Mucosa of rectum (tissue), 2 donors: ENCODE results near the gene DET1.
"Not testable (repeated sequence)": the region's sequence is repeated elsewhere in the genome, so short reads cannot be mapped to it uniquely, and the experiment has no call there.

Experiments
- H3K27ac ChIP-seq, 2 donors: one replicate each; pipeline ENCODE4 v1.7.0; 2013; ENCODE audit warnings: inconsistent platforms in 2 of 2, low read depth in 2 of 2, low read length in 2 of 2
- H3K27me3 ChIP-seq, 2 donors: one replicate each; pipeline ENCODE4 v1.7.0; 2013; ENCODE audit warnings: low read length in 2 of 2; ENCODE audit not compliant: control insufficient read depth in 2 of 2, insufficient read depth in 2 of 2
- H3K36me3 ChIP-seq, 2 donors: one replicate each; pipeline ENCODE4 v1.7.0; 2013; ENCODE audit warnings: low read length in 2 of 2; ENCODE audit not compliant: control insufficient read depth in 2 of 2, insufficient read depth in 2 of 2
- H3K4me1 ChIP-seq, 2 donors: one replicate each; pipeline ENCODE4 v1.7.0; 2013; ENCODE audit warnings: low read length in 2 of 2, mild to moderate bottlenecking in 1 of 2; ENCODE audit not compliant: control insufficient read depth in 2 of 2, insufficient read depth in 2 of 2
- H3K4me3 ChIP-seq, 2 donors: one replicate each; pipeline ENCODE4 v1.7.0; 2013; ENCODE audit warnings: low read length in 2 of 2
- H3K9ac ChIP-seq, 2 donors: one replicate each; pipeline ENCODE4 v1.7.0; 2013; ENCODE audit warnings: low read length in 2 of 2, low read depth in 1 of 2, mild to moderate bottlenecking in 1 of 2
- H3K9me3 ChIP-seq, 2 donors: one replicate each; pipeline ENCODE4 v1.7.0; 2013; ENCODE audit warnings: low read length in 2 of 2; ENCODE audit not compliant: control insufficient read depth in 2 of 2
- donor health status: healthy.
- donor health status: Normal muscosa, but diverticular disease.

Gene DET1

GRCh38 chr15:88525418-88525817, 21.1 kb downstream of the DET1 start:
- no peak overlapping the region for H3K27ac ChIP-seq
- no peaks in the 10 kb centered on the region for H3K9me3 ChIP-seq
- H3K4me3 ChIP-seq = no peak overlapping the region
- no peak overlapping the region for H3K9ac ChIP-seq
- no peaks in the 10 kb centered on the region for H3K27me3 ChIP-seq
- H3K36me3 ChIP-seq = peaks cover 9 to 18% of the 10 kb centered on the region in 2 donors
- no peaks in the 10 kb centered on the region for H3K4me1 ChIP-seq

- not testable (repeated sequence) for H3K4me3 ChIP-seq, H3K9me3 ChIP-seq, H3K9ac ChIP-seq, H3K27me3 ChIP-seq, H3K27ac ChIP-seq, H3K4me1 ChIP-seq
- peaks cover 5 to 14% of the 10 kb centered on the region in 2 donors for H3K36me3 ChIP-seq
These were observed 22.4 kb downstream of the DET1 start for GRCh38 chr15:88524094-88524493.

GRCh38 chr15:88518903-88519302, 27.6 kb downstream of the DET1 start:
- Histone ChIP-seq H3K27ac (no peak overlapping the region), H3K4me1 (no peaks in the 10 kb centered on the region), H3K9ac (no peak overlapping the region), H3K9me3 (no peaks in the 10 kb centered on the region), H3K4me3 (no peak overlapping the region), H3K27me3 (no peaks in the 10 kb centered on the region), H3K36me3 (peaks cover 3 to 4% of the 10 kb centered on the region in 2 donors)

DNA sequence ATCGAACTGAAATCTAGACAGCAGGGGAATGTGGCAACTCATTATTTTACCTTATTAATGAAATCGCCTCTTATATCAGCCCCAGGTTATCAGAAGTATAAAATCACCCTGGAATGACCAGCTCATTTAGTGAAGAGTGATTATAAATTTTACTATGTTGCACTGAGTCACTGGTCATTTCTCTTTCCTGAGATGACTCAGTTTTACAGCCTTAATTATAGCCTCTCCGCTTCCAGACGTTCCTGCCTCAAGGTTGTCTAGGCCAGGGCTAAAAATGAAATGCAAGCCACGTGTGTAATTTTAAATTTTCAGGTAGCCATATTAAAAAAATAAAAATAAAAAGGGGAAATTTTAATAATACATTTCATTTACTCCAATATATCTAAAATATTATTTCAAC, 33.3 kb downstream of the DET1 start:
- peaks cover 0 to 5% of the 10 kb centered on the region in 2 donors for H3K4me1 ChIP-seq
- H3K36me3 ChIP-seq = peaks cover 15 to 24% of the 10 kb centered on the region in 2 donors

GRCh38 chr15:88512601-88513000, 33.9 kb downstream of the DET1 start:
- Histone ChIP-seq H3K36me3 (peaks cover 18 to 24% of the 10 kb centered on the region in 2 donors), H3K4me3 (no peak overlapping the region), H3K27me3 (no peaks in the 10 kb centered on the region)

More for the DNA sequence above, 33.3 kb downstream of the DET1 start:
- H3K27me3 ChIP-seq = no peaks in the 10 kb centered on the region
- no peak overlapping the region for H3K27ac ChIP-seq
- H3K4me3 ChIP-seq = no peak overlapping the region
- H3K9me3 ChIP-seq = no peaks in the 10 kb centered on the region
- H3K9ac ChIP-seq = no peak overlapping the region

GRCh38 chr15:88512078-88512477, 34.4 kb downstream of the DET1 start:
- H3K27me3 ChIP-seq = no peaks in the 10 kb centered on the region

More at GRCh38 chr15:88512601-88513000, 33.9 kb downstream of the DET1 start:
- Histone ChIP-seq H3K9me3 (no peaks in the 10 kb centered on the region), H3K27ac (no peak overlapping the region), H3K4me1 (peaks cover 0 to 5% of the 10 kb centered on the region in 2 donors), H3K9ac (no peak overlapping the region)

GRCh38 chr15:88511161-88511560, 35.3 kb downstream of the DET1 start:
- peaks cover 0 to 5% of the 10 kb centered on the region in 2 donors for H3K4me1 ChIP-seq
- H3K36me3 ChIP-seq = peaks cover 23 to 24% of the 10 kb centered on the region in 2 donors
- H3K27ac ChIP-seq = no peak overlapping the region
- H3K27me3 ChIP-seq = no peaks in the 10 kb centered on the region
- no peak overlapping the region for H3K9ac ChIP-seq
- H3K9me3 ChIP-seq = no peaks in the 10 kb centered on the region
- no peak overlapping the region for H3K4me3 ChIP-seq

More at GRCh38 chr15:88512078-88512477, 34.4 kb downstream of the DET1 start:
- H3K4me3 ChIP-seq = no peak overlapping the region
- no peaks in the 10 kb centered on the region for H3K9me3 ChIP-seq
- H3K9ac ChIP-seq = no peak overlapping the region
- peaks cover 0 to 5% of the 10 kb centered on the region in 2 donors for H3K4me1 ChIP-seq
- no peak overlapping the region for H3K27ac ChIP-seq
- H3K36me3 ChIP-seq = peaks cover 21 to 24% of the 10 kb centered on the region in 2 donors

DNA sequence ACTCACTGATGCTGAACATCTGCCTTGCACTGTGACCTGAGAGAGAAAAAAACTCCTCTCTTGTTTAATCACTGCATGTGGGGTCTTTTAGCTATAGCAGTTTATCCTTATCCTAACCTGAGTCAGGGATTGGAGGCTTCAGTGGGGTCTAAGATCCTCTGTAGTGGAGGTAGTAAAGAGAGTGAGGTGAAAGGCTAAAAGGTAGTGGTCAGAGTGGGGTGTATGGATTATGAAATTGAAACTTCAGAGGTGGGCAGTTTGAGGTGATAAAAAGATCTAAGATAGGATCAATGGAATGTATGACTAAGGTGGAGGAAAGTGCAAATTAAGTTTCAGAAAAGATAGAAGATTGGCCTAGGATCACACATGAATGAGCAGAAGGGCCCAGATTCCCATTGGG, 36.5 kb downstream of the DET1 start:
- Histone ChIP-seq H3K27ac (no peak overlapping the region), H3K4me3 (no peak overlapping the region), H3K36me3 (peaks cover 23 to 26% of the 10 kb centered on the region in 2 donors), H3K9ac (no peak overlapping the region), H3K4me1 (peaks cover 0 to 5% of the 10 kb centered on the region in 2 donors), H3K9me3 (no peaks in the 10 kb centered on the region), H3K27me3 (no peaks in the 10 kb centered on the region)

DNA sequence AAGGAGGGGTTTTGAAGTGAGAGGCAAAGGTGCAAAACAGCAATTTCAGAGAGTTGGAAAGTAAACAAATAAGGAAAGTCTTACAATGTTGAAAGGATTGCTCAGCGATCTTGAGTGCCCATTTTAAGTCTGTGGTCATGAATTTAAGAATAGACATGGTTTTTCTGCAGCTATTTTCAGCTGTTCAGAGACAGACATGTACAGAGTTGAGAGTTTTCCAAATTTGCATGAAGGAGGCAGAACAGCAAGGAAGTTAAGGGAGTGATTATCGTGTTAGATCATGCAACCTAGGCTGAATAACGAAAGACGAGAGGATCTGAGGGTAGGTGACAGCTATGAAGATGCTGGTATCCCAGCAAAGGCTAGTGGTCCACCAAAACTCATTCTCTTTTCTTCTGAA, 37.2 kb downstream of the DET1 start:
- Histone ChIP-seq H3K4me3 (no peak overlapping the region), H3K27ac (no peak overlapping the region), H3K36me3 (peaks cover 20 to 26% of the 10 kb centered on the region in 2 donors), H3K27me3 (no peaks in the 10 kb centered on the region), H3K9ac (no peak overlapping the region), H3K4me1 (peaks cover 0 to 5% of the 10 kb centered on the region in 2 donors), H3K9me3 (no peaks in the 10 kb centered on the region)

GRCh38 chr15:88506628-88507027, 39.9 kb downstream of the DET1 start:
- peaks cover 14 to 26% of the 10 kb centered on the region in 2 donors for H3K36me3 ChIP-seq
- no peaks in the 10 kb centered on the region for H3K27me3 ChIP-seq
- H3K9ac ChIP-seq = no peak overlapping the region
- no peak overlapping the region for H3K4me3 ChIP-seq
- no peaks in the 10 kb centered on the region for H3K9me3 ChIP-seq
- H3K27ac ChIP-seq = no peak overlapping the region
- no peaks in the 10 kb centered on the region for H3K4me1 ChIP-seq

DNA sequence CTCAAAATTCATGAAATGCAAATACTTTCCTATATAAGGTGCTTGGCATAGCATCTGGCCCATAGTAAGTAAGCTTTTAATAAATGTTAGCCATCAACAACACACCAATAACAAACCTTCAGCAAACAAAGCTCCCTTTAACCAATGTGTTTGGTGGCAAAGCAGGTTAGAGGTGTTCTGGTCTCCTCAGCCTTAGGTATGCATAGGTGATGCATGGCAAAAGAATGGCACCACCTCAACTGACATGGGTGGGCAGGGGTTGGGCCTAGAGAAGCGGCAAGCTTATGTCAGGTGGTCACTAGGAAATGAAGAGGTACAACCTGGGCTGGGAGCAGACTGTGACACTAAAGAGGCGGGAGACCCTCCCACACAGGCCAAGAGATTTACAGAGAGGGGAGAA, 40.8 kb downstream of the DET1 start:
- Histone ChIP-seq H3K4me1 (no peaks in the 10 kb centered on the region), H3K27me3 (no peaks in the 10 kb centered on the region), H3K9me3 (no peaks in the 10 kb centered on the region), H3K4me3 (no peak overlapping the region), H3K27ac (no peak overlapping the region), H3K9ac (no peak overlapping the region), H3K36me3 (peaks cover 14 to 26% of the 10 kb centered on the region in 2 donors)
